Gastroesophageal sphincter (tissue), 4 donors: Measurements from ENCODE around the gene TRABD. TPM values are rescaled to one million over a fixed set of nuclear protein-coding genes. Genes with fewer than 3 reads are reported as not detected.

Experiments used
- ATAC-seq: fragments of 150-250 bp; one replicate; pipeline ENCODE4 v1.9.1; 2016; ENCODE audit warnings: mild to moderate bottlenecking, moderate library complexity
- H3K27ac ChIP-seq, 4 donors: fragments of 200-600 bp; sonication (generic) in 3 of 4; 1 replicate in 3 of 4; 2 replicates in 1 of 4; pipeline ENCODE4 v1.5.1; 2016 to 2019
- H3K27me3 ChIP-seq: fragments of 200-600 bp; sonication (generic); one replicate; pipeline ENCODE4 v1.5.1; 2019
- H3K36me3 ChIP-seq, 2 donors: fragments of 200-600 bp; sonication (generic); one replicate each; pipeline ENCODE4 v1.5.1; 2019; ENCODE audit warnings: control low read depth in 1 of 2
- H3K4me1 ChIP-seq, 3 donors: fragments of 200-600 bp; sonication (generic); 1 replicate in 2 of 3; 2 replicates in 1 of 3; pipeline ENCODE4 v1.5.1; 2016 to 2019; ENCODE audit warnings: control low read depth in 2 of 3
- H3K4me3 ChIP-seq, 2 donors: fragments of 200-600 bp; sonication (generic); one replicate each; pipeline ENCODE4 v1.5.1; 2019; ENCODE audit warnings: mild to moderate bottlenecking in 1 of 2, moderate library complexity in 1 of 2
- H3K9me3 ChIP-seq, 3 donors: fragments of 200-600 bp; sonication (generic); one replicate each; pipeline ENCODE4 v1.5.1; 2017 to 2019; ENCODE audit warnings: control low read depth in 2 of 3
- EP300 ChIP-seq: sonication (generic); formaldehyde crosslinking; IDR thresholded peaks from one replicate; pipeline ENCODE4 v1.6.1; 2017; ENCODE audit warnings: antibody characterized with exemption, mild to moderate bottlenecking
- POLR2A ChIP-seq, 2 donors: fragments of 450-650 bp; IDR thresholded peaks; one replicate each; pipeline ENCODE4 v1.6.1; 2017; ENCODE audit warnings: antibody characterized with exemption in 2 of 2, mild to moderate bottlenecking in 2 of 2, moderate library complexity in 1 of 2
- POLR2AphosphoS5 ChIP-seq: sonication (generic); formaldehyde crosslinking; IDR thresholded peaks from one replicate; pipeline ENCODE4 v1.6.1; 2017; ENCODE audit warnings: antibody characterized with exemption
- WGBS, 2 donors: methylation state at CpG; one replicate each; pipeline ENCODE4 v1.1.5; 2018; ENCODE audit warnings: low coverage in 1 of 2; 5-methylcytosine and 5-hydroxymethylcytosine counted together
- total RNA-seq, 4 donors: library from RNA; depleted of rRNA; stranded (reverse); fragments of >200 nt; gene quantifications; one replicate each; pipeline ENCODE4 v1.1.0, GENCODE V29; 2016
- TF ChIP-seq, protein P1 (sequence below), 4 experiments: fragments of 200-600 bp in 2 of 4; fragments of 450-650 bp in 2 of 4; sonication (generic) in 1 of 4; IDR thresholded peaks; one replicate each; pipeline ENCODE4 v1.5.1; 2017 to 2019; ENCODE audit warnings: antibody characterized with exemption in 4 of 4, mild to moderate bottlenecking in 2 of 4, moderate library complexity in 2 of 4

TRABD gene
- total RNA-seq, 4 donors from 2014 or later: 15.7 to 22.0 (median 19.0) TPM

DNA sequence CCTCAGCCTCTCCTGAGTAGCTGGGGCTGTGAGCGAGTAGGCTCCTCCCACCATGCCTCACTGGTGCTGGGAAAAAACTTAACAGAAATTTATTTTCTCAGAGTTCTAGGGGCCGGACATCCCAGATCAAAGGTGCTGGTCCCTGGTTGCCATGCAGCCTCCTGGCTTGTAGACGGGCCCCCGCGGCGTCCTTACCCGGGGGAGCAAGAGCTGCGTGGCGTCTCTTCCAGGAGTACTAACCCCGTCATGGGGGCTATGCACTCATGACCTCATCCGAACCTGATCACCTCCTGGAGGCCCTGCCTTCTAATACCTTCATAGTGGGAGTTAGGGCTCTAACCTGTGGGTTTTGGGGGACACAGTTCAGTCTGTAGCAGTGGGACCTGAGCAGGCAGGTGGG is 2.6 kb downstream of the TRABD start:
- peaks cover 0 to 90% (median 37%) of the 10 kb centered on the region in 3 donors for H3K4me1 ChIP-seq
- no peak for ATAC-seq
- H3K27me3 ChIP-seq: no peaks in the 10 kb centered on the region
- TF ChIP-seq POLR2AphosphoS5 (no peak), POLR2A (IDR thresholded peaks at IDR 0.05) (no peak), EP300 (no peak)
- TF ChIP-seq, protein P1, sequence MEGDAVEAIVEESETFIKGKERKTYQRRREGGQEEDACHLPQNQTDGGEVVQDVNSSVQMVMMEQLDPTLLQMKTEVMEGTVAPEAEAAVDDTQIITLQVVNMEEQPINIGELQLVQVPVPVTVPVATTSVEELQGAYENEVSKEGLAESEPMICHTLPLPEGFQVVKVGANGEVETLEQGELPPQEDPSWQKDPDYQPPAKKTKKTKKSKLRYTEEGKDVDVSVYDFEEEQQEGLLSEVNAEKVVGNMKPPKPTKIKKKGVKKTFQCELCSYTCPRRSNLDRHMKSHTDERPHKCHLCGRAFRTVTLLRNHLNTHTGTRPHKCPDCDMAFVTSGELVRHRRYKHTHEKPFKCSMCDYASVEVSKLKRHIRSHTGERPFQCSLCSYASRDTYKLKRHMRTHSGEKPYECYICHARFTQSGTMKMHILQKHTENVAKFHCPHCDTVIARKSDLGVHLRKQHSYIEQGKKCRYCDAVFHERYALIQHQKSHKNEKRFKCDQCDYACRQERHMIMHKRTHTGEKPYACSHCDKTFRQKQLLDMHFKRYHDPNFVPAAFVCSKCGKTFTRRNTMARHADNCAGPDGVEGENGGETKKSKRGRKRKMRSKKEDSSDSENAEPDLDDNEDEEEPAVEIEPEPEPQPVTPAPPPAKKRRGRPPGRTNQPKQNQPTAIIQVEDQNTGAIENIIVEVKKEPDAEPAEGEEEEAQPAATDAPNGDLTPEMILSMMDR (IDR thresholded peaks at IDR 0.05): no peak
- H3K27ac ChIP-seq: no peak overlapping the region
- peaks cover 0 to 5% of the 10 kb centered on the region in 2 donors for H3K36me3 ChIP-seq
- H3K9me3 ChIP-seq: no peaks in the 10 kb centered on the region
- WGBS, 2 donors: 97 to 100% methylated on average over 2 to 7 of the region's 11 CpGs
- H3K4me3 ChIP-seq: no peak overlapping the region

- 70 to 93% methylated on average over 2 to 3 of the region's 20 CpGs for WGBS, 2 donors
- Histone ChIP-seq H3K4me3 (no peak overlapping the region), H3K36me3 (peaks cover 0 to 15% of the 10 kb centered on the region in 2 donors), H3K27ac (peak overlapping the region in 3 of 4 donors; percentile 76 to 83 (median 78)), H3K27me3 (no peaks in the 10 kb centered on the region), H3K9me3 (no peaks in the 10 kb centered on the region), H3K4me1 (peaks cover 0 to 81% (median 34%) of the 10 kb centered on the region in 3 donors)
- TF ChIP-seq POLR2AphosphoS5 (no peak), EP300 (no peak), POLR2A (IDR thresholded peaks at IDR 0.05) (no peak)
- TF ChIP-seq, protein P1 (IDR thresholded peaks at IDR 0.05): no peak
- ATAC-seq: no peak
These were observed 3.6 kb downstream of the TRABD start for GRCh38 chr22:50189184-50189848.

DNA sequence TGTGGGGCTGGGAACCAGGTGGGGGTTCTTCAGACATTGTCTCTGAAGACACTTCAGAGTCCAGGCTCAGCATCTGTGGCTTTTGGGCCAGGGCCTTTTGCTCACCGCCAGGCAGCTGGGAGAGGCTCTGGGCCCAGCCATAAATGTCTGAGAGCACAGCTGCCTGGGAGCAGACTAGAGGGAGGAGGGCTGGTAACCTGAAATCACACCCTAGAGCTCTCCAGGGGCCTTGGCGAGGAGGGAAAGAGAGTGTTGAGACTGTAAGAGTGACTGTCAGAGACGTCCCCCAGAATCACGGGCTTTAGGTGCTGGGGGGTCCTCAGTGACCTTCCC is 4.1 kb downstream of the TRABD start:
- Histone ChIP-seq H3K27ac (peak overlapping the region in 3 of 4 donors; percentile 76 to 83 (median 78)), H3K4me3 (peak overlapping the region; percentile 23 to 48), H3K9me3 (no peaks in the 10 kb centered on the region), H3K27me3 (no peaks in the 10 kb centered on the region), H3K4me1 (peaks cover 0 to 76% (median 30%) of the 10 kb centered on the region in 3 donors), H3K36me3 (peaks cover 0 to 20% of the 10 kb centered on the region in 2 donors)
- 0% methylated on average over 3 of the region's 4 CpGs; no CpG with 5 or more reads in 1 of the 2 donors for WGBS, 2 donors
- ATAC-seq: peak; percentile 0
- TF ChIP-seq, protein P1 (IDR thresholded peaks at IDR 0.05): no peak
- no peak for TF ChIP-seq EP300
- TF ChIP-seq POLR2AphosphoS5: no peak
- no peak for TF ChIP-seq POLR2A (IDR thresholded peaks at IDR 0.05)

DNA sequence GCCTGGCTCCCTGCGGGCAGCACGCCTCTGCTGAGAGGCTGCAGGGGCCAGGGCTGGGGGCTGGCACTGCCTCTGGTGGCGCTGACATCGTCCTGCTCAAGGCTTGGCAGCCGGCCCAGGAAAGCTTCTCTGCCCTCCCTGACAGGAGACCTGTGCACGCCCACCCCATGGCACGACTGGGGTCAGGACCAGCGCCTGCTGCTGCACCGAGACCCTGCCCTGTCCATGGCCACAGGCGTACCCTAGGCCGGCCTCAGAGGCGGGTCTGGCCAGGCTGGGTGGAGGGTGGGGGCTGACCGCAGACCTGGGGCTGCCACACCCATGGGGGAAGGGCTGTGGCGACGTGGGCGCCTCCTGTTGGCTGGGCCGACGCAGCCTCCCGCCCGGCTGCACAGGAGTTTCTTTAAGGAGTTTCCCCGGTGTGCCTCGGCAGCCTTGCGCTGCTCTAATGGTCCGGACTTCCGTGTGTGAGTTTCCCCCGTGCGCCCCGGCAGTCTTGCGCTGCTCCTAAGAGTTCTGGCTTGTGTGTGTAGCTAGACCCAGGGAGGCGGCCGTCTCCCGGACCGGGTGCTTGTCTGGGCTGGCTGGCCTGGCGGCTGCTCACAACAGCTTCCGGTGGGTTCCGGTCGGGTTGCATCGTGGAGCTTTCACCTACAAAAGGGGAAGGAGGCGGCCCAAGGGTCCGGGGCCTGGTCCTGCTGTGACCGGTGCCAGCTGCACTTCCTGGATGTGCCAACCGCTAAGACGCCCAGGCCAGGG is 4.6 kb downstream of the TRABD start:
- ATAC-seq: peak; percentile 68
- 33% methylated on average over 1 of the region's 43 CpGs; no CpG with 5 or more reads in 1 of the 2 donors for WGBS, 2 donors
- Histone ChIP-seq H3K4me1 (peaks cover 0 to 71% (median 30%) of the 10 kb centered on the region in 3 donors), H3K27me3 (no peaks in the 10 kb centered on the region), H3K36me3 (peaks cover 0 to 25% of the 10 kb centered on the region in 2 donors), H3K9me3 (no peaks in the 10 kb centered on the region), H3K4me3 (peak overlapping the region; percentile 23 to 48), H3K27ac (peak overlapping the region; percentile 3 to 83 (median 77))
- TF ChIP-seq, protein P1 (IDR thresholded peaks at IDR 0.05): peak in 1 of 4 experiments; percentile 66
- no peak for TF ChIP-seq EP300
